Upper lobe of left lung (tissue), 4 donors: ENCODE data around the gene SRRM4.

Experiments
- POLR2A ChIP-seq, 4 donors: fragments of 450-650 bp; IDR thresholded peaks; one replicate each; pipeline ENCODE4 v1.5.1; 2016 to 2017; ENCODE audit warnings: antibody characterized with exemption in 4 of 4, mild to moderate bottlenecking in 2 of 4
- TF ChIP-seq, protein P1 (sequence below), 6 experiments: fragments of 450-650 bp in 4 of 6; fragments of 200-600 bp in 2 of 6; sonication (generic) in 2 of 6; IDR thresholded peaks; one replicate each; pipeline ENCODE4 v1.5.1; 2016 to 2019; ENCODE audit warnings: antibody characterized with exemption in 6 of 6

DNA sequence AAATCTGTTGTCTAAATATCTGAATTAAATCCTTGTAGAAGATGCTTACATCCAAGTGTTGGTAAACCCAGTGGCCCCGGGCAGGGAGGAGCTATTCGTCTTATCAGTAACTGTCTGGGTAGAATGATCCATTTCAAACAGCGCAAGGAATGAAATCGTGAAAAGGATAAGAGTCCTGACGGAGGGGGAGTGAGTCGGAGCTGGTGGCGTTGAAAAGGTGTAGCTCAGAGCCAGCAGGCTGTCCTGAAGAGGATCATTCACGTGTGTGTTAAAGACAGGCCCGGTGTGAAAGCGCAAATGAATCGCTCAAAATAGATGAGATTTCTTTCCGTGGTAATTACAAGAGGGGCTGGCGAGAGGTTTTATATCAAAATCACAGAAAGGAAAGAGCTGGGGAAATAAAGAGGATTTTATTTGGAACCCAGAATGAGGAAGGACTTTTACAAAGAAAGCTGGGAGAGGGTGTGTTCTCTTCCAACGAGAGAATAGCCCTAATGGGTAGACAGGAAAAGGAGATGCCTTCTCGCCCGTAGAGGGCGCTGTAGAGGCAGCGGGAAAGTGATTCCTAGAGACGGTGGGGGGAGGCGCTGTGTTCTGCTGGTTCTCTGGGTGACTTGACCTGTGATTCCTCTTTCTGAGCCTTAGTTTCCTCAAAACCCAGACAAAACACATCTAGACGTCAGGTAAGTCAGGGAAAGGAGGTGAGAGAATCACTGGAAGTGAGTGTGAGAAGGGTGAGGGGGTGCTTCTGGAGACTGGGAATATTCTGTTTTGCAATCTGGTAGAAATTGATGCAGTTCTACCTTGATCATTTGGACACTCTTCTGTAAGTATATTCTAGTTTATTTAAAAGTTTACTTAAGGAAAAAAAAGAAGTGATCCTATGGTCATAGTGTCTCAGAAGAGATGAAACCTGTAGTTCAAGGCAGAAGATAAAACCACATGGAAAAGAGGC lies 39.3 kb downstream of the SRRM4 start:
- TF ChIP-seq, protein P1, sequence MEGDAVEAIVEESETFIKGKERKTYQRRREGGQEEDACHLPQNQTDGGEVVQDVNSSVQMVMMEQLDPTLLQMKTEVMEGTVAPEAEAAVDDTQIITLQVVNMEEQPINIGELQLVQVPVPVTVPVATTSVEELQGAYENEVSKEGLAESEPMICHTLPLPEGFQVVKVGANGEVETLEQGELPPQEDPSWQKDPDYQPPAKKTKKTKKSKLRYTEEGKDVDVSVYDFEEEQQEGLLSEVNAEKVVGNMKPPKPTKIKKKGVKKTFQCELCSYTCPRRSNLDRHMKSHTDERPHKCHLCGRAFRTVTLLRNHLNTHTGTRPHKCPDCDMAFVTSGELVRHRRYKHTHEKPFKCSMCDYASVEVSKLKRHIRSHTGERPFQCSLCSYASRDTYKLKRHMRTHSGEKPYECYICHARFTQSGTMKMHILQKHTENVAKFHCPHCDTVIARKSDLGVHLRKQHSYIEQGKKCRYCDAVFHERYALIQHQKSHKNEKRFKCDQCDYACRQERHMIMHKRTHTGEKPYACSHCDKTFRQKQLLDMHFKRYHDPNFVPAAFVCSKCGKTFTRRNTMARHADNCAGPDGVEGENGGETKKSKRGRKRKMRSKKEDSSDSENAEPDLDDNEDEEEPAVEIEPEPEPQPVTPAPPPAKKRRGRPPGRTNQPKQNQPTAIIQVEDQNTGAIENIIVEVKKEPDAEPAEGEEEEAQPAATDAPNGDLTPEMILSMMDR (IDR thresholded peaks at IDR 0.05): peak in 3 of 6 experiments; percentile 26 to 41 (median 41)
- TF ChIP-seq POLR2A (IDR thresholded peaks at IDR 0.05): no peak
